T-helper 2 cell treated with Interferon-gamma antibody and Interleukin-4, amounts not matched to agents 5 μg/mL and 100 μg/mL, for 36 hours (primary cell): ENCODE measurements around the gene TOR2A.

Source experiments
- DNase-seq: peaks from one replicate; pipeline ENCODE4 v3.0.0; 2021; ENCODE audit warnings: low spot score
- H3K27ac Mint-ChIP-seq: one replicate; pipeline ENCODE4 v1.8.0; 2021; ENCODE audit warnings: mild to moderate bottlenecking, mixed read lengths
- H3K27me3 Mint-ChIP-seq: one replicate; pipeline ENCODE4 v1.8.0; 2021; ENCODE audit warnings: low read depth, mixed read lengths
- H3K36me3 Mint-ChIP-seq: one replicate; pipeline ENCODE4 v1.8.0; 2021; ENCODE audit warnings: low read depth, mixed read lengths
- H3K4me1 Mint-ChIP-seq: one replicate; pipeline ENCODE4 v1.8.0; 2021; ENCODE audit warnings: low read depth, mixed read lengths
- H3K4me3 Mint-ChIP-seq: one replicate; pipeline ENCODE4 v1.8.0; 2022; ENCODE audit warnings: mild to moderate bottlenecking, moderate library complexity, mixed read lengths
- H3K9me3 Mint-ChIP-seq: one replicate; pipeline ENCODE4 v1.8.0; 2021; ENCODE audit warnings: mixed read lengths

Gene TOR2A

GRCh38 chr9:127742435-127743088, 7.5 kb upstream of the TOR2A start:
- H3K9me3 Mint-ChIP-seq, result no peaks in the 10 kb centered on the region
- no peak overlapping the region for H3K27ac Mint-ChIP-seq
- no peaks in the 10 kb centered on the region for H3K27me3 Mint-ChIP-seq
- H3K4me1 Mint-ChIP-seq, result no peaks in the 10 kb centered on the region
- peaks cover 45% of the 10 kb centered on the region for H3K36me3 Mint-ChIP-seq
- no peak for DNase-seq
- H3K4me3 Mint-ChIP-seq, result no peak overlapping the region

GRCh38 chr9:127741831-127742434, 6.8 kb upstream of the TOR2A start:
- Mint-ChIP-seq H3K27ac (no peak overlapping the region), H3K4me1 (no peaks in the 10 kb centered on the region), H3K36me3 (peaks cover 43% of the 10 kb centered on the region)

GRCh38 chr9:127739614-127740330, 4.7 kb upstream of the TOR2A start:
- H3K4me3 Mint-ChIP-seq, result no peak overlapping the region
- H3K27ac Mint-ChIP-seq, result no peak overlapping the region
- no peak for DNase-seq
- H3K9me3 Mint-ChIP-seq, result no peaks in the 10 kb centered on the region
- peaks cover 38% of the 10 kb centered on the region for H3K36me3 Mint-ChIP-seq
- H3K27me3 Mint-ChIP-seq, result no peaks in the 10 kb centered on the region
- H3K4me1 Mint-ChIP-seq, result peaks cover 5% of the 10 kb centered on the region

More at GRCh38 chr9:127741831-127742434, 6.8 kb upstream of the TOR2A start:
- Mint-ChIP-seq H3K9me3 (no peaks in the 10 kb centered on the region), H3K27me3 (no peaks in the 10 kb centered on the region), H3K4me3 (no peak overlapping the region)
- DNase-seq, result no peak

DNA sequence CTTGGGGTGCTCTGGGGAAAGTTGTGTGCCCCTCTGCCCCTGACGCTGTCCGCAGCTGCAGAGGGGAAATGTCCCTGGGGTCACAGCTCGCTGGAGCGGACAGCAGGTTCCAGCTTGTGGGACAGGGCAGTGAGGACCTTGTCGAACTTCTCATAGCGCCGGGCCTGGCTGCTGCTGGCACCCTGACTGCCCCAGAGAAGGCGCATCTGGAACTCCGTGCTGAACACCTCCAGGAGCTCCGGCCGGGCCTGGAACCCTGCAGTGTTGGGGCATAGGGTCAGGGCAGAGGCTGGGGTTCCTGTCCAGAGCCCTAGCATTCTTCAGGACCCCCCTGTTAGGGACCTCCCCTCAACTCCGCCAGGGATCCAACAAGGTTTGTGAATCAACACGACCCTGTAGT, 3.6 kb upstream of the TOR2A start:
- Mint-ChIP-seq H3K4me1 (peaks cover 10% of the 10 kb centered on the region), H3K36me3 (peaks cover 33% of the 10 kb centered on the region), H3K27me3 (no peaks in the 10 kb centered on the region), H3K27ac (no peak overlapping the region), H3K9me3 (no peaks in the 10 kb centered on the region), H3K4me3 (no peak overlapping the region)
- DNase-seq, result no peak

GRCh38 chr9:127735530-127736185, 564 bp upstream of the TOR2A start:
- Mint-ChIP-seq H3K27ac (peak overlapping the region; percentile 94), H3K36me3 (peaks cover 21% of the 10 kb centered on the region), H3K27me3 (no peaks in the 10 kb centered on the region), H3K4me3 (peak overlapping the region; percentile 88), H3K4me1 (peaks cover 13% of the 10 kb centered on the region), H3K9me3 (no peaks in the 10 kb centered on the region)
- no peak for DNase-seq

DNA sequence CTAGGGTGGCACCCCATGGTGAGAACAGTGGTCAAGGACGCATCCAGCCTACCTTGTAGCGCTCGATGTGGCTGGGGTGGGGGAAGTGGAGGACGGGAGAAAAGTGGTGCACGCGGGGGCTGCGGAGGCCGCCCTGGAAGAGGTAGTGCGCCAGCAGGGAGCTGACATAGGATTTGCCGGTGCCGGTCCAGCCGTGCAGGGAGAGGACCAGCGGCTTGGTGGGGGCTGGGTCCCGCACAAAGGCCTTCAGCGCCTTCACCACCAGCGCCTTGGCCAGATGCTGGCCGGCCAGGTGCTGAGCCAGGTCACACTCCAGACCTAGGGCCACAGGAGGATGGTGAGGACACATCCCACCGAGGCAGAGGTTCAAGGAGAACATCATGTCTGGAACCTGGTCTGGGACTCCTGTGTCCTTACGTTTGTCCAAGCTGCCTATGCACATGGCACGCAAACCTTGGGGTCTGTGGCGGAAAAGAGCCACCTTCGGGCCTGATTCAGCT, 797 bp downstream of the TOR2A start:
- H3K36me3 Mint-ChIP-seq, result peaks cover 16% of the 10 kb centered on the region
- H3K9me3 Mint-ChIP-seq, result no peaks in the 10 kb centered on the region
- peak overlapping the region; percentile 81 for H3K27ac Mint-ChIP-seq
- peak overlapping the region; percentile 80 for H3K4me3 Mint-ChIP-seq
- no peak for DNase-seq
- H3K27me3 Mint-ChIP-seq, result no peaks in the 10 kb centered on the region
- peaks cover 13% of the 10 kb centered on the region for H3K4me1 Mint-ChIP-seq

GRCh38 chr9:127733614-127734013, 1.5 kb downstream of the TOR2A start:
- DNase-seq, result no peak
- Mint-ChIP-seq H3K4me3 (peak overlapping the region; percentile 80), H3K27me3 (no peaks in the 10 kb centered on the region), H3K9me3 (no peaks in the 10 kb centered on the region), H3K27ac (no peak overlapping the region), H3K36me3 (peaks cover 12% of the 10 kb centered on the region), H3K4me1 (peaks cover 13% of the 10 kb centered on the region)

DNA sequence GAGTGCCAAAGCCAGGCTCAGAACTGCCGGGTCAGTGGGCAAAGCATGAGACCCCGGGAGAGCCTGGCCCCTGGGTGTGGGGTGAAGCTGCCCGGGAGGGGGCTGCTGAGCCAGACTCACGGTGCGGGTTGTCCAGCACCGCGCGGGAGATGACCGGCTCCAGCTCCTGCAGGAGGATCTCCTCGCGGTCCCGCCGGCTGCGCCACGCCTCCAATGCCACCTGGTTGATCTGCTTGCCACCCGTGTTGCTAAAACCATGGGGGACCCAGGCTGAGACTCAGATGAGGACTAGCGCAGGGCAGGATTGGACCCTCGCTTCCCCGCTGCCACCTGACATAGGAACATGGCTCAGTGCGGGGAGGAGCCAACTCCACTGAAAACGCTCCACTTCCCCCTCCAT, 2.6 kb downstream of the TOR2A start:
- peaks cover 5% of the 10 kb centered on the region for H3K36me3 Mint-ChIP-seq
- H3K4me1 Mint-ChIP-seq, result peaks cover 13% of the 10 kb centered on the region
- no peaks in the 10 kb centered on the region for H3K9me3 Mint-ChIP-seq
- no peak for DNase-seq
- H3K27ac Mint-ChIP-seq, result no peak overlapping the region
- H3K4me3 Mint-ChIP-seq, result no peak overlapping the region
- H3K27me3 Mint-ChIP-seq, result no peaks in the 10 kb centered on the region

DNA sequence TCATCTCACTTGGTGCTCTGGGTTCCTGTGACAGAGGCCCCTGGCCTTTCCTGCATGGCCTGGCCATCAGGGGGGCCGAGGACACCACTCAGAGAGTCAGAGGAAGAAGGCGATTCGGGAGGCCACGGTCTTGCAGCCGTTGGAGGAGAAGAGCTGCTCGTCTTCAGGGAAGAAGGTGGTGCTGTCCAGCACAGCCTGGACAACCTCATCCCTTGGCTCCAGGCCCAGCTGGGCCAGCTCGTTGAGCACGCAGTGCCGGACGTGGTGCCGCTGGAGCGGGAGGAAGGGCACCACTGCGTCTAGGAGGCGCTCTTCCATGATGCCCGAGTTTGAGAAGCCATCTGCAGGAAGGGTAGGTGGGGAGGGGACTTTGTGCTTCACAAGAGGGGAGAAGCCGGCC, 3.2 kb downstream of the TOR2A start:
- Mint-ChIP-seq H3K27me3 (no peaks in the 10 kb centered on the region), H3K27ac (no peak overlapping the region), H3K9me3 (no peaks in the 10 kb centered on the region), H3K4me3 (no peak overlapping the region), H3K36me3 (peaks cover 1% of the 10 kb centered on the region), H3K4me1 (peaks cover 13% of the 10 kb centered on the region)
- no peak for DNase-seq

GRCh38 chr9:127730799-127731410, 4.2 kb downstream of the TOR2A start:
- Mint-ChIP-seq H3K4me1 (peaks cover 13% of the 10 kb centered on the region), H3K4me3 (no peak overlapping the region), H3K36me3 (peaks cover 1% of the 10 kb centered on the region), H3K27ac (no peak overlapping the region), H3K9me3 (no peaks in the 10 kb centered on the region), H3K27me3 (no peaks in the 10 kb centered on the region)
- DNase-seq, result no peak

DNA sequence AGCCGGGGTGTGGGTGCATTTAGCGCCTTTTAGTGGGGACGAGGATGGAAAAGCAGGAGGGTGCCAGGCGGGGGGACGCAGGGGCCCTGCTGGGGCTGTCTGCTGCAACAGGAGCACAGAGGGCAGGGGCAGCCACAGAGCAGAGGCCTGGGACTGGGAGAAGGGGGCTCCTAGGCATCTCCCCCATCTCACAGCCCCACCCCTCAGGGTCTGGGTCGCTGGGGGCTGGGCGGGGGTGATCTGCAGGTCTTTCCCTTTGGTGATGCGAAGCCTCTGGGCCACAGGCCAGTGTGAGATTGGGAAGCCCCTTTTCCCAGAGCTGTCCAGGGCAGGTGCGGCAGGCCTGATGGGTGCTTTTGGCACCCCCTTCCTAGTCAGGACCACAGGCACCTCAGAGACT, 4.8 kb downstream of the TOR2A start:
- no peak overlapping the region for H3K27ac Mint-ChIP-seq
- H3K36me3 Mint-ChIP-seq, result peaks cover 1% of the 10 kb centered on the region
- H3K4me3 Mint-ChIP-seq, result no peak overlapping the region

GRCh38 chr9:127729522-127730256, 5.4 kb downstream of the TOR2A start:
- peaks cover 1% of the 10 kb centered on the region for H3K36me3 Mint-ChIP-seq
- no peak overlapping the region for H3K4me3 Mint-ChIP-seq
- H3K9me3 Mint-ChIP-seq, result no peaks in the 10 kb centered on the region
- DNase-seq, result no peak
- no peak overlapping the region for H3K27ac Mint-ChIP-seq
- H3K4me1 Mint-ChIP-seq, result peaks cover 8% of the 10 kb centered on the region
- H3K27me3 Mint-ChIP-seq, result no peaks in the 10 kb centered on the region

More for the DNA sequence above, 4.8 kb downstream of the TOR2A start:
- DNase-seq, result no peak
- Mint-ChIP-seq H3K9me3 (no peaks in the 10 kb centered on the region), H3K4me1 (peaks cover 8% of the 10 kb centered on the region), H3K27me3 (no peaks in the 10 kb centered on the region)

- no peaks in the 10 kb centered on the region for H3K27me3 Mint-ChIP-seq
- no peaks in the 10 kb centered on the region for H3K9me3 Mint-ChIP-seq
- DNase-seq, result no peak
- H3K27ac Mint-ChIP-seq, result no peak overlapping the region
- peaks cover 1% of the 10 kb centered on the region for H3K36me3 Mint-ChIP-seq
- H3K4me3 Mint-ChIP-seq, result no peak overlapping the region
- peaks cover 4% of the 10 kb centered on the region for H3K4me1 Mint-ChIP-seq
These were observed 6.3 kb downstream of the TOR2A start for GRCh38 chr9:127728808-127729207.
